HG03571 (cell line): Measurements from ENCODE around the gene PTPRM.

Experiments used
- ATAC-seq: cut with Tn5 transposase; IDR thresholded peaks from one replicate; pipeline ENCODE4 v1.9.1; 2021; ENCODE audit not compliant: unreplicated experiment

The PTPRM gene

GRCh38 chr18:7749510-7749981 is 182.4 kb downstream of the PTPRM start:
- no peak for ATAC-seq

GRCh38 chr18:7750095-7750663 is 183.1 kb downstream of the PTPRM start:
- no peak for ATAC-seq

GRCh38 chr18:7750966-7751365 is 183.8 kb downstream of the PTPRM start:
- no peak for ATAC-seq

GRCh38 chr18:7754258-7754657 is 187.1 kb downstream of the PTPRM start:
- no peak for ATAC-seq

- ATAC-seq: no peak
Measured at GRCh38 chr18:7754725-7755181, 187.6 kb downstream of the PTPRM start.

GRCh38 chr18:7755753-7756475 is 188.8 kb downstream of the PTPRM start:
- no peak for ATAC-seq

- ATAC-seq: no peak
Measured at GRCh38 chr18:7757175-7757574, 190.1 kb downstream of the PTPRM start.

- ATAC-seq: no peak
Measured at GRCh38 chr18:7758764-7759163, 191.6 kb downstream of the PTPRM start.

- ATAC-seq: no peak
Measured at GRCh38 chr18:7760967-7761948, 194.1 kb downstream of the PTPRM start.

GRCh38 chr18:7764405-7764804 is 197.3 kb downstream of the PTPRM start:
- ATAC-seq: no peak

- ATAC-seq: no peak
Measured at GRCh38 chr18:7766346-7766745, 199.2 kb downstream of the PTPRM start.

GRCh38 chr18:7766817-7767216 is 199.7 kb downstream of the PTPRM start:
- ATAC-seq: no peak

- ATAC-seq: no peak
Measured at GRCh38 chr18:7770908-7771307, 203.8 kb downstream of the PTPRM start.

GRCh38 chr18:7772510-7772888 is 205.4 kb downstream of the PTPRM start:
- no peak for ATAC-seq

- no peak for ATAC-seq
Measured at GRCh38 chr18:7772951-7773350, 205.8 kb downstream of the PTPRM start.

GRCh38 chr18:7775128-7775527 is 208.0 kb downstream of the PTPRM start:
- ATAC-seq: no peak

GRCh38 chr18:7775843-7776242 is 208.7 kb downstream of the PTPRM start:
- ATAC-seq: no peak

GRCh38 chr18:7778181-7778580 is 211.1 kb downstream of the PTPRM start:
- ATAC-seq: no peak

- ATAC-seq: no peak
Measured at GRCh38 chr18:7779211-7779610, 212.1 kb downstream of the PTPRM start.

GRCh38 chr18:7784171-7784570 is 217.1 kb downstream of the PTPRM start:
- ATAC-seq: no peak

GRCh38 chr18:7786569-7786968 is 219.5 kb downstream of the PTPRM start:
- ATAC-seq: no peak
